IMR-90 (cell line): ENCODE measurements around the gene PCYT1A. TPM values are rescaled to one million over a fixed set of nuclear protein-coding genes. Genes with fewer than 3 reads are reported as not detected.

Source experiments
- ATAC-seq: fragments of 200-7000 bp; cut with Tn5 transposase; 2 replicates; pipeline ENCODE4 v1.9.1; 2020; ENCODE audit warnings: low read depth, mild to moderate bottlenecking, moderate library complexity
- BruUV-seq: library from RNA; stranded (reverse); fragments of 400-500 nt; replicated peaks from 2 replicates; lab custom pipeline; 2021; lab: Mats Ljungman, UMichigan
- CTCF ChIA-PET: fragments of 300-600 bp; formaldehyde crosslinking; extraction: SDS; loops from one replicate; lab custom pipeline; 2021; ENCODE audit warnings: antibody characterized with exemption; lab: Yijun Ruan, JAX
- POLR2A ChIA-PET: fragments of 300-600 bp; sonication (Branson Sonifier 250); formaldehyde crosslinking; loops from one replicate; lab custom pipeline; 2022; ENCODE audit warnings: antibody characterized with exemption; ENCODE audit not compliant: unreplicated experiment; lab: Charles Lee
- DNase-seq: peaks from one replicate; pipeline ENCODE4 v3.0.0; 2013
- H2AFZ ChIP-seq: replicated peaks from 2 replicates; pipeline ENCODE3; 2013; ENCODE audit warnings: low read length, mild to moderate bottlenecking; ENCODE audit not compliant: poor library complexity
- H2AK5ac ChIP-seq: 2 replicates; pipeline ENCODE4 v1.6.1; 2013; ENCODE audit warnings: low read depth, low read length, inconsistent platforms
- H2AK9ac ChIP-seq: replicated peaks from 2 replicates; pipeline ENCODE3; 2013; ENCODE audit warnings: mild to moderate bottlenecking, low read depth, low read length, moderate library complexity; ENCODE audit not compliant: poor library complexity
- H2BK120ac ChIP-seq: 2 replicates; pipeline ENCODE4 v1.6.1; 2013; ENCODE audit warnings: low read depth, low read length, inconsistent platforms
- H2BK15ac ChIP-seq: 3 replicates; pipeline ENCODE4 v1.6.1; 2013; ENCODE audit warnings: low read depth, low read length, inconsistent platforms
- H2BK20ac ChIP-seq: 2 replicates; pipeline ENCODE4 v1.6.1; 2013; ENCODE audit warnings: low read depth, mild to moderate bottlenecking, inconsistent platforms, low read length, moderate library complexity
- H2BK5ac ChIP-seq: 2 replicates; pipeline ENCODE4 v1.6.1; 2013; ENCODE audit warnings: mild to moderate bottlenecking, low read depth, low read length, inconsistent platforms; ENCODE audit not compliant: poor library complexity, severe bottlenecking
- H3K14ac ChIP-seq: replicated peaks from 2 replicates; pipeline ENCODE4 v1.6.1; 2013; ENCODE audit warnings: low read depth, low read length, inconsistent platforms
- H3K18ac ChIP-seq: 2 replicates; pipeline ENCODE4 v1.6.1; 2013; ENCODE audit warnings: low read depth, low read length, control low read depth
- H3K23ac ChIP-seq: 2 replicates; pipeline ENCODE4 v1.6.1; 2013; ENCODE audit warnings: low read depth, low read length, inconsistent platforms
- H3K27ac ChIP-seq: 2 replicates; pipeline ENCODE4 v1.5.1; 2013; ENCODE audit warnings: mild to moderate bottlenecking, control low read depth, low read length; ENCODE audit not compliant: insufficient read depth
- H3K27me3 ChIP-seq: 2 replicates; pipeline ENCODE4 v1.6.1; 2013; ENCODE audit warnings: low read length; ENCODE audit not compliant: control insufficient read depth, insufficient read depth
- H3K36me3 ChIP-seq: 2 replicates; pipeline ENCODE4 v1.6.1; 2013; ENCODE audit warnings: low read length, mixed read lengths; ENCODE audit not compliant: control insufficient read depth, insufficient read depth
- H3K4ac ChIP-seq: 2 replicates; pipeline ENCODE4 v1.6.1; 2013; ENCODE audit warnings: low read depth, low read length, inconsistent platforms
- H3K4me1 ChIP-seq: 2 replicates; pipeline ENCODE4 v1.6.1; 2013; ENCODE audit warnings: low read length, mixed read lengths; ENCODE audit not compliant: control insufficient read depth, insufficient read depth
- H3K4me2 ChIP-seq: 2 replicates; pipeline ENCODE4 v1.6.1; 2013; ENCODE audit warnings: low read depth, mild to moderate bottlenecking, control low read depth, low read length, moderate library complexity
- H3K4me3 ChIP-seq: 2 replicates; pipeline ENCODE4 v1.5.1; 2013; ENCODE audit warnings: low read depth, mild to moderate bottlenecking, control low read depth, low read length, moderate library complexity; ENCODE audit not compliant: insufficient read depth
- H3K56ac ChIP-seq: 2 replicates; pipeline ENCODE4 v1.6.1; 2013; ENCODE audit warnings: low read length, inconsistent platforms; ENCODE audit not compliant: insufficient read depth; ENCODE audit errors: extremely low read depth
- H3K79me1 ChIP-seq, 2 experiments: 2 replicates each; pipeline ENCODE4 v1.6.1; 2013; ENCODE audit warnings: low read length in 2 of 2, inconsistent platforms in 1 of 2, low read depth in 1 of 2
- H3K9ac ChIP-seq: 2 replicates; pipeline ENCODE4 v1.6.1; 2013; ENCODE audit warnings: low read depth, low read length, control low read depth
- H3K9me1 ChIP-seq: 2 replicates; pipeline ENCODE4 v1.6.1; 2013; ENCODE audit warnings: low read length, inconsistent platforms; ENCODE audit not compliant: insufficient read depth
- H3K9me3 ChIP-seq: 2 replicates; pipeline ENCODE4 v1.6.1; 2013; ENCODE audit warnings: low read length; ENCODE audit not compliant: control insufficient read depth, insufficient read depth
- H4K20me1 ChIP-seq: 2 replicates; pipeline ENCODE4 v1.6.1; 2013; ENCODE audit warnings: low read length, inconsistent platforms; ENCODE audit not compliant: insufficient read depth
- H4K5ac ChIP-seq: 2 replicates; pipeline ENCODE4 v1.6.1; 2013; ENCODE audit warnings: mild to moderate bottlenecking, low read depth, low read length, control low read depth
- H4K8ac ChIP-seq, 2 experiments: 2 replicates each; pipeline ENCODE4 v1.6.1; 2013; ENCODE audit warnings: low read depth in 2 of 2, low read length in 2 of 2, control low read depth in 1 of 2, inconsistent platforms in 1 of 2
- H4K91ac ChIP-seq: 2 replicates; pipeline ENCODE4 v1.6.1; 2013; ENCODE audit warnings: low read depth, low read length, inconsistent platforms; ENCODE audit not compliant: insufficient read depth
- BHLHE40 ChIP-seq: fragments of 150-350 bp; IDR thresholded peaks from 2 replicates; pipeline ENCODE4 v1.6.1; 2016; ENCODE audit warnings: mild to moderate bottlenecking, low read depth, low read length
- CEBPB ChIP-seq: IDR thresholded peaks from 2 replicates; pipeline ENCODE4 v1.6.1; 2012; ENCODE audit warnings: low read depth, low read length, improper control_type of control experiment
- CHD1 ChIP-seq: IDR thresholded peaks from 2 replicates; pipeline ENCODE4 v1.6.1; 2012; ENCODE audit warnings: low read depth, low read length, improper control_type of control experiment
- CTCF ChIP-seq: conservative IDR thresholded peaks from 2 replicates; pipeline ENCODE4 v1.5.1; 2012; ENCODE audit warnings: mild to moderate bottlenecking, low read depth, low read length, improper control_type of control experiment
- ELK1 ChIP-seq: fragments of 150-350 bp; IDR thresholded peaks from 2 replicates; pipeline ENCODE4 v1.6.1; 2016; ENCODE audit warnings: low read depth, mild to moderate bottlenecking, low read length, moderate library complexity, borderline replicate concordance
- FOS ChIP-seq: fragments of 150-350 bp; IDR thresholded peaks from 2 replicates; pipeline ENCODE4 v1.6.1; 2016; ENCODE audit warnings: low read depth, low read length
- MAFK ChIP-seq: IDR thresholded peaks from 2 replicates; pipeline ENCODE4 v1.6.1; 2012; ENCODE audit warnings: low read depth, low read length, improper control_type of control experiment
- MXI1 ChIP-seq: IDR thresholded peaks from 2 replicates; pipeline ENCODE4 v1.6.1; 2012; ENCODE audit warnings: low read depth, mild to moderate bottlenecking, low read length, moderate library complexity, borderline replicate concordance
- NFE2L2 ChIP-seq: fragments of 150-350 bp; IDR thresholded peaks from 2 replicates; pipeline ENCODE4 v1.6.1; 2016; ENCODE audit warnings: low read depth, mild to moderate bottlenecking, low read length
- POLR2A ChIP-seq: IDR thresholded peaks from 2 replicates; pipeline ENCODE4 v1.6.1; 2012; ENCODE audit warnings: mild to moderate bottlenecking, low read depth, low read length
- RCOR1 ChIP-seq: IDR thresholded peaks from 2 replicates; pipeline ENCODE4 v1.6.1; 2012; ENCODE audit warnings: mild to moderate bottlenecking, low read length, improper control_type of control experiment; ENCODE audit not compliant: insufficient replicate concordance
- RFX5 ChIP-seq: IDR thresholded peaks from 2 replicates; pipeline ENCODE4 v1.8.0; 2012; ENCODE audit warnings: low read depth, mild to moderate bottlenecking, low read length, moderate library complexity
- SMC3 ChIP-seq: fragments of 150-350 bp; IDR thresholded peaks from 2 replicates; pipeline ENCODE4 v1.6.1; 2016; ENCODE audit warnings: low read depth, mild to moderate bottlenecking, antibody characterized with exemption, low read length, moderate library complexity
- USF2 ChIP-seq: fragments of 150-350 bp; IDR thresholded peaks from 2 replicates; pipeline ENCODE4 v1.6.1; 2017; ENCODE audit warnings: mild to moderate bottlenecking, antibody characterized with exemption, low read length, low read depth
- WGBS, 2 experiments: methylation state at CpG; one replicate each; pipeline versions ENCODE4 v1.1.5 to v1.1.7; 2013; ENCODE audit warnings: missing lambda C conversion rate in 2 of 2; ENCODE audit not compliant: insufficient read length in 1 of 2; ENCODE audit errors: extremely low coverage in 2 of 2; 5-methylcytosine and 5-hydroxymethylcytosine counted together
- dilution Hi-C: fragments of 300-500 bp; cut with HindIII; formaldehyde crosslinking; loops from one replicate; pipeline ENCODE4 v1.14.3; 2018; ENCODE audit warnings: low sequenced_read_pairs; ENCODE audit not compliant: unreplicated experiment
- in situ Hi-C: fragments of 300-500 bp; cut with MboI; formaldehyde crosslinking; loops from 3 replicates; pipeline ENCODE4 v1.14.3; 2019; ENCODE audit warnings: low sequenced_read_pairs, inconsistent platforms, mixed read lengths
- intact Hi-C: fragments of 100-400 bp; cut with micrococcal nuclease; formaldehyde crosslinking; loops from 2 replicates; pipeline ENCODE4 v1.10.0; 2022
- polyA plus RNA-seq, 3 experiments: library from polyadenylated mRNA; depleted of rRNA; stranded (reverse); fragments of >200 nt; gene quantifications; 2 replicates each; pipeline ENCODE4 v1.2.3, GENCODE V29; 2012; ENCODE audit warnings: low replicate concordance in 1 of 3
- total RNA-seq: library from RNA; depleted of rRNA; stranded (reverse); fragments of >200 nt; gene quantifications from 2 replicates; pipeline ENCODE4 v1.2.3, GENCODE V29; 2012

Gene PCYT1A
- total and polyA plus RNA-seq, 2 of the 4 experiments (the other 2 are of a cell fraction) = 62.8 to 127 TPM

- Histone ChIP-seq H2AK9ac (no peak overlapping the region), H3K27ac (no peak overlapping the region), H3K18ac (no peak overlapping the region), H2AK5ac (no peak overlapping the region), H3K23ac (no peak overlapping the region), H4K20me1 (peaks cover 12% of the 10 kb centered on the region), H2AFZ (no peak overlapping the region), H3K79me1 (peaks cover 26 to 44% of the 10 kb centered on the region in 2 experiments), H3K9me1 (peaks cover 8% of the 10 kb centered on the region; the same call in 1 of the 2 replicates), H3K9me3 (no peaks in the 10 kb centered on the region), H4K5ac (no peak overlapping the region), H3K9ac (no peak overlapping the region), H2BK5ac (no peak overlapping the region), H3K36me3 (peaks cover 11% of the 10 kb centered on the region), H3K4me1 (peaks cover 3% of the 10 kb centered on the region), H4K91ac (no peak overlapping the region), H3K4me3 (no peak overlapping the region), H2BK15ac (no peak overlapping the region), H2BK20ac (no peak overlapping the region), H3K14ac (no peak overlapping the region), H3K56ac (no peak overlapping the region), H3K27me3 (no peaks in the 10 kb centered on the region), H2BK120ac (no peak overlapping the region), H3K4me2 (no peak overlapping the region), H4K8ac (no peak overlapping the region), H3K4ac (no peak overlapping the region)
- in situ Hi-C loops = no loop called here
- no TSS peak for BruUV-seq
- ChIA-PET CTCF (no interaction called here), POLR2A (no interaction called here)
- WGBS, 2 experiments = 94% methylated on average over 2 of the region's 7 CpGs; no CpG with 5 or more reads in 1 of the 2 experiments
- TF ChIP-seq MXI1 (no peak), ELK1 (no peak), CTCF (no peak), CHD1 (no peak), FOS (no peak), SMC3 (no peak), RCOR1 (no peak), RFX5 (no peak), NFE2L2 (no peak), CEBPB (no peak), USF2 (no peak), BHLHE40 (no peak), MAFK (no peak), POLR2A (no peak)
- DNase-seq = peak; percentile 30
- intact Hi-C loops = no loop called here
- ATAC-seq = no peak
- dilution Hi-C loops = no loop called here
Measured at GRCh38 chr3:196263819-196264218, 23.7 kb downstream of the PCYT1A start.
